Thyroid gland (tissue), 4 donors: ENCODE results near the gene SLAMF6. TPM values are rescaled to one million over a fixed set of nuclear protein-coding genes. Genes with fewer than 3 reads are reported as not detected.

Experiments used
- DNase-seq, 2 donors: peaks; one replicate each; pipeline ENCODE4 v3.0.0-alpha.2; 2019
- H3K27ac ChIP-seq, 3 donors: fragments of 200-600 bp; sonication (generic); 1 replicate in 2 of 3; 2 replicates in 1 of 3; pipeline ENCODE4 v1.5.1; 2016 to 2019; ENCODE audit warnings: mild to moderate bottlenecking in 1 of 3, moderate library complexity in 1 of 3
- H3K27me3 ChIP-seq: fragments of 200-600 bp; sonication (generic); one replicate; pipeline ENCODE4 v1.5.1; 2019
- H3K36me3 ChIP-seq, 2 donors: fragments of 200-600 bp; sonication (generic); one replicate each; pipeline ENCODE4 v1.5.1; 2016 to 2019
- H3K4me1 ChIP-seq, 2 donors: fragments of 200-600 bp; sonication (generic); one replicate each; pipeline ENCODE4 v1.5.1; 2017 to 2019
- H3K4me3 ChIP-seq, 3 donors: fragments of 200-600 bp; sonication (generic); replicated peaks in 1 of 3; 1 replicate in 2 of 3; 2 replicates in 1 of 3; pipeline ENCODE4 v1.5.1; 2016; ENCODE audit warnings: mild to moderate bottlenecking in 1 of 3
- H3K9me3 ChIP-seq: fragments of 200-600 bp; sonication (generic); one replicate; pipeline ENCODE4 v1.5.1; 2017
- POLR2A ChIP-seq, 2 donors: fragments of 450-650 bp; IDR thresholded peaks; one replicate each; pipeline ENCODE4 v1.6.1; 2017; ENCODE audit warnings: antibody characterized with exemption in 2 of 2, mild to moderate bottlenecking in 2 of 2, moderate library complexity in 1 of 2
- WGBS, 2 donors: methylation state at CpG; one replicate each; pipeline ENCODE4 v1.1.5; 2017; 5-methylcytosine and 5-hydroxymethylcytosine counted together
- intact Hi-C: fragments of 100-400 bp; cut with DNase I; formaldehyde crosslinking; loops from one replicate; pipeline ENCODE4 v1.15.1; 2023
- total RNA-seq, 4 donors: library from RNA; depleted of rRNA; stranded (reverse); fragments of >200 nt; gene quantifications; one replicate each; pipeline ENCODE4 v1.2.3, GENCODE V29; 2016
- TF ChIP-seq, protein P1 (sequence below), 6 experiments: fragments of 200-600 bp in 3 of 6; fragments of 450-650 bp in 3 of 6; sonication (generic) in 3 of 6; IDR thresholded peaks; one replicate each; pipeline ENCODE4 v1.5.1; 2016 to 2019; ENCODE audit warnings: antibody characterized with exemption in 6 of 6, mild to moderate bottlenecking in 2 of 6, inconsistent platforms in 1 of 6, moderate library complexity in 1 of 6

Gene SLAMF6
- total RNA-seq, 4 donors from 2014 or later: 1.3 to 3.6 (median 1.7) TPM

DNA sequence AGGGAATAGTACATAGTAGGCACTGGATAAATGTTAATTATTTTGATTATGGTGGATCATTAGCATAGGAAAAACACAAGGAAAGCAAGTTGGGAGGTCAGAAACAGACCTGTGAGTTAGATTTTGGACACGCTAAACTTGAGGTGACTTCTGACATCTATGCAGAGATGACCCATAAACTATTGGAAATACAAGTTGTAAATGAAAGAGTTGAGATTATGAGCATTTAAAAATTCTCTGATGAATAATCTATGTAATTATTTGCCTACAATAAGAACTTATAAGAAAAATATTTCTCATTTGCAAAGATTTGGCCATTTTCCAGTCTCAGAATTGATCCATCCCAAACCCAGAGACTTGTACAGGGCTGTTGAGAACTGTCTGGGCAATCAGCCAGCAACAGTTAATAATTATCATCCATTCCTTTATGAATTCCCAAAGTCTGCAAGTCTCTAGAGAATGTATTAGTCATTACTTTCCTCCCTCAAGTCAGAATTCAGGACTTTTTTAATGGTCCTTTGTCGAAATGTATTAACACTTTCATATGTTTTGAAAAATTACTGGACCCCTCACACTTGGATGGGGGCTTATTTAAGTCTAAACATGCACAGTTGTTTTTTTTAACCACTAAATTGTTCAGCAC lies 19.4 kb upstream of the SLAMF6 start:
- DNase-seq: no peak
- no peaks in the 10 kb centered on the region for H3K4me1 ChIP-seq
- WGBS, 2 donors: 1% methylated on average over 2 of the region's 2 CpGs
- H3K9me3 ChIP-seq: no peaks in the 10 kb centered on the region
- TF ChIP-seq POLR2A (IDR thresholded peaks at IDR 0.05): no peak
- TF ChIP-seq, protein P1, sequence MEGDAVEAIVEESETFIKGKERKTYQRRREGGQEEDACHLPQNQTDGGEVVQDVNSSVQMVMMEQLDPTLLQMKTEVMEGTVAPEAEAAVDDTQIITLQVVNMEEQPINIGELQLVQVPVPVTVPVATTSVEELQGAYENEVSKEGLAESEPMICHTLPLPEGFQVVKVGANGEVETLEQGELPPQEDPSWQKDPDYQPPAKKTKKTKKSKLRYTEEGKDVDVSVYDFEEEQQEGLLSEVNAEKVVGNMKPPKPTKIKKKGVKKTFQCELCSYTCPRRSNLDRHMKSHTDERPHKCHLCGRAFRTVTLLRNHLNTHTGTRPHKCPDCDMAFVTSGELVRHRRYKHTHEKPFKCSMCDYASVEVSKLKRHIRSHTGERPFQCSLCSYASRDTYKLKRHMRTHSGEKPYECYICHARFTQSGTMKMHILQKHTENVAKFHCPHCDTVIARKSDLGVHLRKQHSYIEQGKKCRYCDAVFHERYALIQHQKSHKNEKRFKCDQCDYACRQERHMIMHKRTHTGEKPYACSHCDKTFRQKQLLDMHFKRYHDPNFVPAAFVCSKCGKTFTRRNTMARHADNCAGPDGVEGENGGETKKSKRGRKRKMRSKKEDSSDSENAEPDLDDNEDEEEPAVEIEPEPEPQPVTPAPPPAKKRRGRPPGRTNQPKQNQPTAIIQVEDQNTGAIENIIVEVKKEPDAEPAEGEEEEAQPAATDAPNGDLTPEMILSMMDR (IDR thresholded peaks at IDR 0.05): no peak
- no peak overlapping the region for H3K27ac ChIP-seq
- intact Hi-C loops: no loop called here
- H3K4me3 ChIP-seq: no peak overlapping the region
- no peaks in the 10 kb centered on the region for H3K27me3 ChIP-seq
- no peaks in the 10 kb centered on the region for H3K36me3 ChIP-seq

DNA sequence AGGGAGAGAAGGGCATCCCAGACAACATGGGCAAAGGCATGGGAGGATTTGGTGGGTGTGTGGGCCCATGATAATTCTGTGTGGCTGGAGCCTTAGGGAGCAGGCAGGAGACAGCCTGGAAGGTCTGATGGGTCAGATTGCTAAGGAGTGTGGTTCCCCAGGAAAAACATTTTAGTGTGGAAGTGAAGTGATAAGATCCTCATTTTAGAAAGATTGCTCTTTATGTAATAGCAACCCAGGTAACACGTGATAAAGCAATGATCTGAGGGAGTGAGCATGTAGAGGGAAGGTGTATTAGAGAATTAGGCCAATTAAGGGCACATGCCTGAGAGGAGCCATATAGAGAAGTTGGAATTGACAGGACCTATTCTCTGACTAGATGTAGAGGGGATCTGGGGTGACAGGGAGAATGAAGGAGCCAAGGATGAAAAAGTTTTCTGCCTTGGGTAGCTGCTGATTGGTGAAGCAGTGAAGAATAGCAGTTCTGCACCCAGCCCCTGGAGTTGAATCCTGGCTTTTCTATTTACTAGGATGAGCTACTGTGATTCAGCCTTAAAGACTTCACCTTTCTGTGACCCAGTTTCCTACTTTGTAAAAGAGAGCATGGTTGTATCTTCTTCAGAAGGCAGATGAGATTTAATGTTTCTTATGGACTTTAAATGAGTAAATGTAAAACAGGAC lies 18.7 kb upstream of the SLAMF6 start:
- H3K36me3 ChIP-seq: no peaks in the 10 kb centered on the region
- TF ChIP-seq, protein P1 (IDR thresholded peaks at IDR 0.05): no peak
- no peak for TF ChIP-seq POLR2A (IDR thresholded peaks at IDR 0.05)
- intact Hi-C loops: no loop called here
- H3K27me3 ChIP-seq: no peaks in the 10 kb centered on the region
- WGBS, 2 donors: 58 to 70% methylated on average over 1 of the region's 1 CpG
- no peak for DNase-seq
- H3K27ac ChIP-seq: no peak overlapping the region
- no peak overlapping the region for H3K4me3 ChIP-seq
- H3K4me1 ChIP-seq: no peaks in the 10 kb centered on the region
- H3K9me3 ChIP-seq: no peaks in the 10 kb centered on the region

DNA sequence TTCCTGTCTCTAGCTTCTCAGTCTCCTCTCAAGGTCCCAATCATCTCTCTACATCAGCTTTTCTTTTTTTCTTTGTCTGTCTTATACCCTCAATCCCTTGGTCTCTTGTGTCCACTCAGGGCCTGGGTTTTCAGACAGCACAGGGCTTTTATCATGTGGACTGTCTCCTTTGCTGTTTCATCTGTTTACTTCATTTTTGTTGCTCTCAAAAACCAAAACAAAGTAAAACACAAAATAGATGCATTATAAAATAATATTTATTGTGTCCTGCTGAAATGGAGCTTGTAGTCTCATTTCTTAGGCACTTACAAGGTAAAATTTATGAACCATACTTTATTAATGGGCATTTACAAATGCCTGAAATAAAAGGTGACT lies 17.8 kb upstream of the SLAMF6 start:
- TF ChIP-seq POLR2A (IDR thresholded peaks at IDR 0.05): no peak
- TF ChIP-seq, protein P1 (IDR thresholded peaks at IDR 0.05): no peak
- Histone ChIP-seq H3K36me3 (no peaks in the 10 kb centered on the region), H3K27ac (no peak overlapping the region)

DNA sequence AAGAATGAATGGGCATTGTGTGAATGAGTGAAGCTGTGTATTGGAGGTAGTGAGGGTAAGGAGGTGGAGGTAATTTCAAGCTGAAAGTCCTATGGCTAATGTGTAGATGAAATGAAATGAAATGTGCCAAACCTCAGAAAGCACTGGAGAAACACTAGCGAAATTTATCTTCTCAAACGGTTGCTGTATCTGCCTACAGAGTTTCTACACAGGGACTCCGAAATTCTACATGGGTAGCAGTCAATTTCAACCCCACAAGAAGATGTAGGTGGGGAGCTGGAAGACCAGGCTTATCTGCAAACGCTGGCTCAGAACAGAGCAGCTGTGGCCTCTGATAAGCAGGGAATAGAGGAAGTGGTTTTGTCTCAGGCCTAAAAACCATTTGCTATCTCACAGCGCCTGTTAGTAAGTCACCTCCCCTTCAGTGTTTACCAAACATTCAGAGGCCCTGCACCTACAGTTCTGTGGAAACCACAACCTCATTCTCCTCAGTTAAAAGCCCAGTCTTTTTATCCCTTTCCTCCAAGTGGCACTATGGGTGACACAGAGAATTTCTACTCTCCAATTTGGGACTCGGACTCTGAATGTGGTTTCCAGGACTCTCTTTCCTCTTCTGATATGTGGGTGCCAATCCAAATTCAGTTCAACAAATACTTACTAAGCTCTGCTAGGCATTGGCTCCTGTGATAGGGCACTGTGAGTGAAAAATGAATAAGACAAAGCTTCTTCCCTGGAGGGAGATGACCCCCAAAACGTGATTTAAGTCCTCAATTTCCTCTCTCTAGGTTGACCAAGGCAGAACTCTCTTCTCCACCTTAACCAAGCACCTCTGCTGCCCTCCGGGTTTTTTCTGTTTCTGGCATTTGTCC lies 17.2 kb upstream of the SLAMF6 start:
- intact Hi-C loops: no loop called here
- H3K9me3 ChIP-seq: no peaks in the 10 kb centered on the region
- TF ChIP-seq, protein P1 (IDR thresholded peaks at IDR 0.05): no peak
- no peak for TF ChIP-seq POLR2A (IDR thresholded peaks at IDR 0.05)
- DNase-seq: no peak
- H3K27ac ChIP-seq: no peak overlapping the region
- no peaks in the 10 kb centered on the region for H3K27me3 ChIP-seq
- no peak overlapping the region for H3K4me3 ChIP-seq
- WGBS, 2 donors: 48 to 52% methylated on average over 7 to 8 of the region's 8 CpGs
- H3K36me3 ChIP-seq: no peaks in the 10 kb centered on the region
- H3K4me1 ChIP-seq: no peaks in the 10 kb centered on the region

More for the DNA sequence above, 17.8 kb upstream of the SLAMF6 start:
- Histone ChIP-seq H3K27me3 (no peaks in the 10 kb centered on the region), H3K4me1 (no peaks in the 10 kb centered on the region), H3K4me3 (no peak overlapping the region), H3K9me3 (no peaks in the 10 kb centered on the region)
- no peak for DNase-seq
- intact Hi-C loops: no loop called here

DNA sequence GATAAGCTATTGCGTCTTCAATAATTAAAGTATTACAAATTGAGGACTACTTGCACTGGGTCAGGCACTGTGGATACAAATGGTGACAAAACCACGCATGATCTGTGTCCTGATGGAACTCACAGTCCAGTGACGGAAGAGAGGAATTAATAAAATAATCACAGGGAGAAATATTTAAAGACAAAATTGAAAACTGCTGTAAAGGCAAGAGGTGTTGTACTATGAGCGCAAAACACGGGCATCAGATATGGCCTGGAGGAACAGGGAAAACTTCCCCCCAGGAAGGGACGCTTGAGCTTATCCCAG lies 16.6 kb upstream of the SLAMF6 start:
- no peak for TF ChIP-seq POLR2A (IDR thresholded peaks at IDR 0.05)
- TF ChIP-seq, protein P1 (IDR thresholded peaks at IDR 0.05): no peak
- intact Hi-C loops: no loop called here
- Histone ChIP-seq H3K36me3 (no peaks in the 10 kb centered on the region), H3K9me3 (no peaks in the 10 kb centered on the region), H3K4me1 (no peaks in the 10 kb centered on the region), H3K27ac (no peak overlapping the region), H3K27me3 (no peaks in the 10 kb centered on the region), H3K4me3 (no peak overlapping the region)
- 86 to 89% methylated on average over 6 of the region's 6 CpGs for WGBS, 2 donors
- DNase-seq: no peak
